Stimulated activated CD4-positive, alpha-beta T cell treated with anti-CD3 and anti-CD28 coated beads, Interleukin-1b, Interleukin-23, amount 100 ng/mL, for 48 hours (primary cell): ENCODE results near the gene FZR1.
"Not testable (repeated sequence)": the region's sequence is repeated elsewhere in the genome, so short reads cannot be mapped to it uniquely, and the experiment has no call there.

ENCODE experiments used
- DNase-seq: peaks from one replicate; pipeline ENCODE4 v3.0.0-alpha.2; 2020

FZR1 gene

DNA sequence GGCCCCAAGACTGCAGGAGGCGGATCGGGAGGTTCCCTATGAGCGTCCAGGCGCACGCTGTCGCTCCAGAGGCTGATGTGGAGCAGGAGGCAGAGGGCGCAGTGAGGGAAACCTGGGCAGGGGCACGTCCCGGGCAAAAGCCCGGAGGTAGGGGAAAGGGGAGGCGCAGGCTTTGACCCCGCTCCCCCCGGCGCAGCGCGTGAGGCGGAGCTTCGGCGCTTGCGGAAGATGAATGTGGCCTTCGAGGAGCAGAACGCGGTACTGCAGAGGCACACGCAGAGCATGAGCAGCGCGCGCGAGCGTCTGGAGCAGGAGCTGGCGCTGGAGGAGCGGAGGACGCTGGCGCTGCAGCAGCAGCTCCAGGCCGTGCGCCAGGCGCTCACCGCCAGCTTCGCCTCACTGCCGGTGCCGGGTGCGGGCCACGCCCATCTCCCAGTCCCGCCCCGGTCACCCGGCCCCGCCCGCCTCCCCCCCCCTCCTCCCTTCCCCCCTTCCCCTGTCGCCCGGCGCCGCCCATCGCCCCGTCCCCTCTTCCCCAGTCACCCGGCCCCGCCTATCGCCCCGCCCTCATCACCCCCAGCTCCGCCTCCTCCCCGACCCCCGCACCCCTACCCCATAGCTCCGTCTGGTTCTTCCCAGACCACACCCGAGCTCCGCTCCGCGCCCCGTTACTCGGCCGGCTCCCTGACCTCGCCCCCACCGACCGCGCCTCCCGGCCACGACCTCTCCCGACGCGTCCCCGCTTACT, 70.8 kb downstream of the FZR1 start:
- no peak for DNase-seq

DNA sequence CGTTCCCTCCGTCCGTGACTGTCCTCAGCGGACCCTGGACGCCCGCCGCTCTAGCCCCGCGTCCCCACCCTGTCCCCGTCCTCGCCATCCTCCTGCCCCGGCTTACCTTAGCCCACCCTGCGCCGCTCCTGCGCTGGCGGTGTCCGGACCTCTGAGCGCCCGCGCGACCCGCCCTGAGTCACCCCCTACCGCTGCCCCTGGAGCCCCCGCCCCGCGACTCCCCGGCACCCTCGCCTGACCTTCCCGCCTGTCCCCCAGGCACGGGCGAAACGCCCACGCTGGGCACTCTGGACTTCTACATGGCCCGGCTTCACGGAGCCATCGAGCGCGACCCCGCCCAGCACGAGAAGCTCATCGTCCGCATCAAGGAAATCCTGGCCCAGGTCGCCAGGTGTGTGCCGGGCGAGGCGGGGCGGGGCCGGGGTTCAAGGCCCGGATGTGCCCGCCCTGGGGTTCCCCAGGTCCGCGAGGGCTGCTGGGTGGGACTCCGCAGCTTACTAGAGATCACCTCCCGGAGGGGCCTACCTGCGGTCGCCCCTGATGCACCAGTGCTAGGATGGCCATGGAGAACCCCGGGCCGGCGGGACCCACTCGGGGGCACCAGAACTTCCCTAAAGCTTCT, 71.7 kb downstream of the FZR1 start:
- DNase-seq = no peak

GRCh38 chr19:3578390-3578789, 72.3 kb downstream of the FZR1 start:
- no peak for DNase-seq

DNA sequence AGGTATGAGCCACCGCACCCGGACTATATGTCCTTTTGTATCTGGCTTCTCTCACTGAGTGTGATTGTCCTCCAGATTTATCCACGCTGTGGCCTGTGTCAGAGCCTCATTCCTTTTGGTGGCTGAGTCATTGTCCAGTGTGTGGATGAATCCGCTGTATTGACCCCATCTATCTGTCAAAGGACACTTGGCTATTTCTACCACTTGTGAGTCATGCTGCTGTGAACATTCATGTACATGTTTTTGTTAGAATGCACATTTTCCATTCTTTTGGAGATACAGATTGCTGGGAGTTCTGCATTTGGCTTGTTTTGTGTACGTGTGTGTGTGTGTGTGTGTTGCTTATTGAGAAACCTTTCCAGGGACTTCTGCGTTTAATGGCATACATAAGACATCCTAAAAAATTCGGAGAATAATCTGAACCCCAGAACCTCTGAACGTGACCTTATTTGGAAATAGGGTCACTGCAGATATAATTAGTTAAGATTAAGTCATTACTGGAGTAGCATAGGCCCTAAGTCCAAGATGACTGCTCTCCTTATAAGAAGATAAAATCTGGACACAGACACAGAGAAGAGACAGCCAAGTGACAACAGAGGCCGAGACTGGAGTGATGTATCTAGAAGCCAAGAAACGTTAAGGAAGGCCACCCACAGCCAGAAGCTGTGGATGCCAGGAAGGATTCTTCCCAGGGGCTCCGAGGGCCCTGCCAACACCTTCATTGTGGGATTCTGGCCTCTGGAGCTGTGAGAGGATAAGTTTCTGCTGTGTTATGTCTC, 74.2 kb downstream of the FZR1 start:
- no peak for DNase-seq

DNA sequence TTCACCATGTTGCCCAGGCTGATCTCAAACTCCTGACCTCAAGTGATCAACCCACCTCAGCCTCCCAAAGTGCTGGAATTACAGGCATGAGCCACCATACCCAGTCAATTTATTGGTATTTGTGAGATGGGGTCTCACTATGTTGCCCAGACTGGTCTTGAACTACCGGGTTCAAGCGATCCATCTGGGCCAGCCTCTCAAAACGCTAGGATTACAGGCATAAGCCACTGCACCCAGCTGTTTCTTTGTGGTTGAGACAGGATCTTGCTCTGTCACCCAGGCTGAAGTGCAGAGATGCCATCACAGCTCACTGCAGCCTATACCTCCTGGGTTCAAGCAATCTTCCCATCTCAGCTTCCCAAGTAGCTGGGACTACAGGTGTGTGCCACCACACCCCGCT, 75.7 kb downstream of the FZR1 start:
- not testable (repeated sequence) for DNase-seq

- not testable (repeated sequence) for DNase-seq
Observed at GRCh38 chr19:3584036-3584802, 78.1 kb downstream of the FZR1 start.

GRCh38 chr19:3585301-3586126, 79.4 kb downstream of the FZR1 start, which contains the start of gene GIPC3:
Gene GIPC3 (plus strand): TSS chr19:3585478. CDS start chr19:3585598, 120 bp downstream.
- DNase-seq = no peak

- no peak for DNase-seq
Observed at GRCh38 chr19:3586127-3586626, 80.1 kb downstream of the FZR1 start.

DNA sequence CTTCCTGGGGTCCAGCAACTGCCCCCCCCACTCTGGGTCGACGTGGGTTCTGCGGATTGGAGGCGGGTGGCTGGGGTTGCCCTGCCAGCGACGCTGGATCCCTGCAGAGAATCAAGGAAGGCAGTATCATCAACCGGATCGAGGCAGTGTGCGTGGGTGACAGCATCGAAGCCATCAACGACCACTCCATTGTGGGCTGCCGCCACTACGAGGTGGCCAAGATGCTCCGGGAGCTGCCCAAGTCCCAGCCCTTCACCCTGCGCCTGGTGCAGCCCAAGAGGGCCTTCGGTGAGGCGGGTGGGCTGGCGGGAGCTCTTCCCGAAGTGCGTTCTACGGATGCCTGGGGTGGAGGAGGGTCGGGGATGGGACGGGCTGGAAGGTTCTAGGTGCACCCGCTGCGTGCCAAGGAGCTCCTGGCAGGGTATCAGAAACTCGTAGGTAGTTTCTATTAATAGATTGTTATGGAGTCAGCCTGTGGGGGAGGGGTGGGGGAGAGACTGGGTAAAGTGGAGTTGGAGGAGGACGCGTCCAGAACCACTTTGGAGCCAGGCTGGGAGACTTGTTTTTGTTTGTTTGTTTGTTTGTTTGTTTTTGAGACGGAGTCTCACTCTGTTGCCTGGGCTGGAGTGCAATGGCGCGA, 80.7 kb downstream of the FZR1 start:
- DNase-seq = no peak
